Right lobe of liver (tissue), 6 donors: ENCODE measurements around the gene PDCD1. TPM values are rescaled to one million over a fixed set of nuclear protein-coding genes. Genes with fewer than 3 reads are reported as not detected.

ENCODE experiments used
- ATAC-seq, 4 donors: fragments of 200-7000 bp; cut with Tn5 transposase; one replicate each; pipeline ENCODE4 v1.9.1; 2020; ENCODE audit warnings: mild to moderate bottlenecking in 4 of 4, moderate library complexity in 4 of 4
- DNase-seq, 3 donors: peaks; one replicate each; pipeline ENCODE4 v3.0.0-alpha.2; 2020
- H3K27ac ChIP-seq, 3 donors: fragments of 200-600 bp; one replicate each; pipeline ENCODE4 v1.8.0; 2022
- H3K27me3 ChIP-seq, 2 donors: fragments of 200-600 bp; one replicate each; pipeline ENCODE4 v1.8.0; 2022
- H3K36me3 ChIP-seq, 4 donors: fragments of 200-600 bp; sonication (generic) in 1 of 4; one replicate each; pipeline versions ENCODE4 v1.5.1 to v1.8.0; 2017 to 2022; ENCODE audit warnings: control low read depth in 1 of 4
- H3K4me1 ChIP-seq, 4 donors: fragments of 200-600 bp; sonication (generic) in 1 of 4; one replicate each; pipeline versions ENCODE4 v1.5.1 to v1.8.0; 2017 to 2022; ENCODE audit warnings: control low read depth in 1 of 4
- H3K4me3 ChIP-seq, 3 donors: fragments of 200-600 bp; one replicate each; pipeline ENCODE4 v1.8.0; 2022
- H3K9me3 ChIP-seq, 4 donors: fragments of 200-600 bp; sonication (generic) in 1 of 4; one replicate each; pipeline versions ENCODE4 v1.5.1 to v1.8.0; 2017 to 2022; ENCODE audit warnings: control low read depth in 1 of 4
- CTCF ChIP-seq, 4 donors: fragments of 200-600 bp in 3 of 4; fragments of 450-650 bp in 1 of 4; IDR thresholded peaks; one replicate each; pipeline versions ENCODE4 v1.5.1 to v1.8.0; 2016 to 2022; ENCODE audit warnings: antibody characterized with exemption in 4 of 4, mild to moderate bottlenecking in 2 of 4
- POLR2A ChIP-seq: fragments of 450-650 bp; IDR thresholded peaks from one replicate; pipeline ENCODE4 v1.6.1; 2017; ENCODE audit warnings: antibody characterized with exemption, mild to moderate bottlenecking
- WGBS: methylation state at CpG from one replicate; pipeline ENCODE4 v1.1.6; 2018; ENCODE audit warnings: low coverage, low lambda C conversion rate; ENCODE audit not compliant: insufficient coverage; ENCODE audit errors: missing lambda C conversion rate; 5-methylcytosine and 5-hydroxymethylcytosine counted together
- intact Hi-C, 2 donors: fragments of 100-400 bp; cut with DNase I; formaldehyde crosslinking; loops; one replicate each; pipeline versions ENCODE4 v1.11.2 to v1.14.1; 2022
- total RNA-seq, 6 experiments: library from RNA; depleted of rRNA in 2 of 6; stranded (reverse); fragments of >200 nt in 2 of 6; fragmentation: NEBNext Ultra II Directional in 3 of 6; extraction: Animal tissue kit (Norgen Biotek cat#: 25700) in 3 of 6; gene quantifications; one replicate each; pipeline versions ENCODE4 v1.1.0 to v1.2.4, GENCODE V29; 2016 to 2023
- donor health status: DM: no; HTN: yes; CAD: no.
- donor health status: DM: no; HTN: no; CAD: no.
- donor health status: DM: no; HTN: no; CAD: no.
- donor health status: DM: no; HTN: yes; CAD: no.
- donor health status: DM: no; HTN: yes; CAD: no.

Gene PDCD1
- total RNA-seq, 6 experiments from 2014 or later: 0.19 to 0.61 (median 0.20) TPM; not detected in 3

GRCh38 chr2:241904791-241905710, 46.4 kb upstream of the PDCD1 start:
- no peak for TF ChIP-seq CTCF (IDR thresholded peaks at IDR 0.05)
- no peak for TF ChIP-seq POLR2A
- H3K9me3 ChIP-seq: no peaks in the 10 kb centered on the region
- H3K36me3 ChIP-seq: no peaks in the 10 kb centered on the region
- intact Hi-C loops: no loop called here
- DNase-seq (peak in 2 of 3 donors; percentile 32 to 52), ATAC-seq (no peak)
- 100% methylated on average over 7 of the region's 29 CpGs for WGBS
- H3K27me3 ChIP-seq: no peaks in the 10 kb centered on the region
- peaks cover 0 to 8% (median 0%) of the 10 kb centered on the region in 4 donors for H3K4me1 ChIP-seq
- no peak overlapping the region for H3K4me3 ChIP-seq
- no peak overlapping the region for H3K27ac ChIP-seq

- DNase-seq: peak in 2 of 3 donors; percentile 39 to 55
- TF ChIP-seq CTCF (IDR thresholded peaks at IDR 0.05) (no peak), POLR2A (no peak)
- intact Hi-C loops: no loop called here
- no peak overlapping the region for H3K27ac ChIP-seq
- H3K9me3 ChIP-seq: no peaks in the 10 kb centered on the region
- WGBS: 90% methylated on average over 2 of the region's 19 CpGs
- H3K36me3 ChIP-seq: no peaks in the 10 kb centered on the region
- no peak for ATAC-seq
- no peak overlapping the region for H3K4me3 ChIP-seq
- no peaks in the 10 kb centered on the region for H3K4me1 ChIP-seq
- no peaks in the 10 kb centered on the region for H3K27me3 ChIP-seq
Measured at GRCh38 chr2:241904011-241904718, 45.5 kb upstream of the PDCD1 start.

- Histone ChIP-seq H3K4me1 (no peaks in the 10 kb centered on the region), H3K9me3 (no peaks in the 10 kb centered on the region), H3K36me3 (no peaks in the 10 kb centered on the region), H3K4me3 (no peak overlapping the region), H3K27me3 (no peaks in the 10 kb centered on the region), H3K27ac (no peak overlapping the region)
- TF ChIP-seq CTCF (IDR thresholded peaks at IDR 0.05) (no peak), POLR2A (no peak)
- no peak for ATAC-seq
- peak in 2 of 3 donors; percentile 45 to 51 for DNase-seq
- intact Hi-C loops: no loop called here
- no CpG with 5 or more reads among the region's 40 CpGs for WGBS
Measured at GRCh38 chr2:241903121-241904010, 44.7 kb upstream of the PDCD1 start.

- ATAC-seq (peak in 1 of 4 donors; percentile 17), DNase-seq (peak in 2 of 3 donors; percentile 45 to 54)
- no peak for TF ChIP-seq POLR2A
- no peak for TF ChIP-seq CTCF (IDR thresholded peaks at IDR 0.05)
- Histone ChIP-seq H3K27me3 (no peaks in the 10 kb centered on the region), H3K27ac (no peak overlapping the region), H3K4me1 (no peaks in the 10 kb centered on the region), H3K36me3 (no peaks in the 10 kb centered on the region), H3K4me3 (no peak overlapping the region), H3K9me3 (no peaks in the 10 kb centered on the region)
- WGBS: 85% methylated on average over 4 of the region's 48 CpGs
- intact Hi-C loops: no loop called here
Measured at GRCh38 chr2:241902357-241902991, 43.8 kb upstream of the PDCD1 start.
